ENCODE results near the gene OBP2A. TPM values are rescaled to one million over a fixed set of nuclear protein-coding genes. Genes with fewer than 3 reads are reported as not detected.

OBP2A gene
- total RNA-seq, 2 experiments from 2014 or later, result not detected

- DNase-seq (ENCODE audit: low spot score), result peak; percentile 14
- H3K4me3 ChIP-seq (ENCODE audit: low read depth, low read length, poor library complexity, severe bottlenecking), result peak overlapping the region; percentile 89
- CTCF ChIA-PET (ENCODE audit: unreplicated experiment), result no interaction called here
- peak overlapping the region; percentile 100 for H3K4me2 ChIP-seq (ENCODE audit: low read length)
- H3K9me2 ChIP-seq (ENCODE audit: insufficient read depth, low read length), result no peaks in the 10 kb centered on the region
- POLR2A ChIA-PET, result no interaction called here
- peak overlapping the region; percentile 99 for H2AFZ ChIP-seq (ENCODE audit: low read length)
- no TSS peak for BruUV-seq (replicated peaks)
- peaks cover 18% of the 10 kb centered on the region for H3K4me1 ChIP-seq (ENCODE audit: insufficient read depth, low read length, poor library complexity, severe bottlenecking)
- no peak overlapping the region for H3K27ac ChIP-seq (ENCODE audit: low read depth, low read length, poor library complexity, severe bottlenecking)
- H4K20me1 ChIP-seq (ENCODE audit: insufficient read depth, low read length), result no peaks in the 10 kb centered on the region
- intact Hi-C loops (cut with micrococcal nuclease; ENCODE audit: unreplicated experiment), result no loop called here
- no peaks in the 10 kb centered on the region for H3K9me3 ChIP-seq (ENCODE audit: low read length)
- peaks cover 35% of the 10 kb centered on the region for H3K36me3 ChIP-seq (ENCODE audit: insufficient read depth, low read length)
- peaks cover 16% of the 10 kb centered on the region; the same call in 1 of the 2 replicates for H3K79me2 ChIP-seq (ENCODE audit: insufficient read depth, low read depth, low read length)
- no peak for TF ChIP-seq CTCF (conservative IDR thresholded peaks at IDR 0.05; ENCODE audit: low read length)
- TF ChIP-seq EZH2phosphoT487 (IDR thresholded peaks at IDR 0.05; ENCODE audit: borderline replicate concordance, low read depth, low read length), result no peak
Measured at GRCh38 chr9:135500071-135500524, 45.8 kb upstream of the OBP2A start.

- Histone ChIP-seq H3K4me1 (ENCODE audit: insufficient read depth, low read length, poor library complexity, severe bottlenecking) (peaks cover 18% of the 10 kb centered on the region), H3K4me2 (ENCODE audit: low read length) (peak within 1 kb of the TSS; percentile 100), H3K9me2 (ENCODE audit: insufficient read depth, low read length) (no peaks in the 10 kb centered on the region), H3K79me2 (ENCODE audit: insufficient read depth, low read depth, low read length) (peaks cover 16% of the 10 kb centered on the region; the same call in 1 of the 2 replicates), H4K20me1 (ENCODE audit: insufficient read depth, low read length) (no peaks in the 10 kb centered on the region), H3K9me3 (ENCODE audit: low read length) (no peaks in the 10 kb centered on the region), H3K27ac (ENCODE audit: low read depth, low read length, poor library complexity, severe bottlenecking) (peak within 1 kb of the TSS; percentile 39), H3K36me3 (ENCODE audit: insufficient read depth, low read length) (peaks cover 41% of the 10 kb centered on the region), H3K4me3 (ENCODE audit: low read depth, low read length, poor library complexity, severe bottlenecking) (peak within 1 kb of the TSS; percentile 89), H2AFZ (ENCODE audit: low read length) (peak within 1 kb of the TSS; percentile 99)
- BruUV-seq (replicated peaks), result no TSS peak
- ChIA-PET POLR2A (no interaction called here), CTCF (ENCODE audit: unreplicated experiment) (no interaction called here)
- intact Hi-C loops (cut with micrococcal nuclease; ENCODE audit: unreplicated experiment), result no loop called here
- DNase-seq (ENCODE audit: low spot score), result peak; percentile 89
- peak; percentile 79 for TF ChIP-seq CTCF (conservative IDR thresholded peaks at IDR 0.05; ENCODE audit: low read length)
- TF ChIP-seq EZH2phosphoT487 (IDR thresholded peaks at IDR 0.05; ENCODE audit: borderline replicate concordance, low read depth, low read length), result no peak
Measured at GRCh38 chr9:135500525-135501260, 45.2 kb upstream of the OBP2A start, which contains the start of gene MRPS2. Gene MRPS2, plus strand, starts transcription at chr9:135500682. Its CDS starts 29 bp downstream, at chr9:135500711.
